OCI-LY7 (cell line): ENCODE results near the gene CEPT1.

Source experiments
- EZH2phosphoT487 ChIP-seq: fragments of 200-600 bp; sonication (generic); IDR thresholded peaks from 2 replicates; pipeline ENCODE4 v1.6.1; 2018; ENCODE audit warnings: low read depth, borderline replicate concordance, mild to moderate bottlenecking, mixed run types, antibody characterized with exemption, low read length, moderate library complexity, mixed read lengths
- TF ChIP-seq, protein P1 (sequence below): fragments of 200-600 bp; sonication (generic); conservative IDR thresholded peaks from 2 replicates; pipeline ENCODE4 v1.5.1; 2014; ENCODE audit warnings: mild to moderate bottlenecking, antibody characterized with exemption, low read length, moderate library complexity, mixed read lengths

DNA sequence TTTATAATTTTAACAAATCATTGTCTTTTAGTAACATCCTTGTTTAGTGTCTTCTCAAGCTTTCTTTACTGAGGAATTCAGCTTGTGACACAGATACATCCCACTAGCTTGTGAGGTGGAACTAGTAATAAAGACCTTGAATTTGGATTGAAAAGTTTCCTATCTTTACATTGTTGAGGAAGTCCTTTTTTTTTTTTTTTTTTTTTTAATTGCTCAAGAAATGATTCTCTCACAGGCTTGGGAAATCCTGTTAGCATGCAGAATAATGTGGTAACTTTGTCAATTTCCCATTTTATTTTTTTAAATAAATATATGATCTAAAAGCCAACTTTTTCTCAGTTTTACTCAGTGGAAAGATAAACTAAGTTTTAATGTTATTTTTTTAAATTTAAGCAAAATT is 44.6 kb downstream of the CEPT1 start:
- TF ChIP-seq, protein P1, sequence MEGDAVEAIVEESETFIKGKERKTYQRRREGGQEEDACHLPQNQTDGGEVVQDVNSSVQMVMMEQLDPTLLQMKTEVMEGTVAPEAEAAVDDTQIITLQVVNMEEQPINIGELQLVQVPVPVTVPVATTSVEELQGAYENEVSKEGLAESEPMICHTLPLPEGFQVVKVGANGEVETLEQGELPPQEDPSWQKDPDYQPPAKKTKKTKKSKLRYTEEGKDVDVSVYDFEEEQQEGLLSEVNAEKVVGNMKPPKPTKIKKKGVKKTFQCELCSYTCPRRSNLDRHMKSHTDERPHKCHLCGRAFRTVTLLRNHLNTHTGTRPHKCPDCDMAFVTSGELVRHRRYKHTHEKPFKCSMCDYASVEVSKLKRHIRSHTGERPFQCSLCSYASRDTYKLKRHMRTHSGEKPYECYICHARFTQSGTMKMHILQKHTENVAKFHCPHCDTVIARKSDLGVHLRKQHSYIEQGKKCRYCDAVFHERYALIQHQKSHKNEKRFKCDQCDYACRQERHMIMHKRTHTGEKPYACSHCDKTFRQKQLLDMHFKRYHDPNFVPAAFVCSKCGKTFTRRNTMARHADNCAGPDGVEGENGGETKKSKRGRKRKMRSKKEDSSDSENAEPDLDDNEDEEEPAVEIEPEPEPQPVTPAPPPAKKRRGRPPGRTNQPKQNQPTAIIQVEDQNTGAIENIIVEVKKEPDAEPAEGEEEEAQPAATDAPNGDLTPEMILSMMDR = no peak
- no peak for TF ChIP-seq EZH2phosphoT487
